PC-3 (cell line): ENCODE results near the gene FILIP1L.

Source experiments
- EZH2 ChIP-seq: fragments of 300-600 bp; sonication (generic); IDR thresholded peaks from one replicate; pipeline ENCODE4 v1.6.1; 2017; ENCODE audit warnings: antibody characterized with exemption, mild to moderate bottlenecking, low read length; ENCODE audit not compliant: unreplicated experiment
- EZH2phosphoT487 ChIP-seq: fragments of 300-600 bp; sonication (generic); IDR thresholded peaks from 2 replicates; pipeline ENCODE4 v1.6.1; 2018; ENCODE audit warnings: mild to moderate bottlenecking, antibody characterized with exemption, low read length, borderline replicate concordance
- TF ChIP-seq, protein P1 (sequence below): fragments of 300-600 bp; sonication (generic); conservative IDR thresholded peaks from 2 replicates; pipeline ENCODE4 v1.5.1; 2017; ENCODE audit warnings: antibody characterized with exemption, low read depth, mild to moderate bottlenecking, low read length

GRCh38 chr3:100001526-100002270, 112.6 kb downstream of the FILIP1L start:
- TF ChIP-seq, protein P1, sequence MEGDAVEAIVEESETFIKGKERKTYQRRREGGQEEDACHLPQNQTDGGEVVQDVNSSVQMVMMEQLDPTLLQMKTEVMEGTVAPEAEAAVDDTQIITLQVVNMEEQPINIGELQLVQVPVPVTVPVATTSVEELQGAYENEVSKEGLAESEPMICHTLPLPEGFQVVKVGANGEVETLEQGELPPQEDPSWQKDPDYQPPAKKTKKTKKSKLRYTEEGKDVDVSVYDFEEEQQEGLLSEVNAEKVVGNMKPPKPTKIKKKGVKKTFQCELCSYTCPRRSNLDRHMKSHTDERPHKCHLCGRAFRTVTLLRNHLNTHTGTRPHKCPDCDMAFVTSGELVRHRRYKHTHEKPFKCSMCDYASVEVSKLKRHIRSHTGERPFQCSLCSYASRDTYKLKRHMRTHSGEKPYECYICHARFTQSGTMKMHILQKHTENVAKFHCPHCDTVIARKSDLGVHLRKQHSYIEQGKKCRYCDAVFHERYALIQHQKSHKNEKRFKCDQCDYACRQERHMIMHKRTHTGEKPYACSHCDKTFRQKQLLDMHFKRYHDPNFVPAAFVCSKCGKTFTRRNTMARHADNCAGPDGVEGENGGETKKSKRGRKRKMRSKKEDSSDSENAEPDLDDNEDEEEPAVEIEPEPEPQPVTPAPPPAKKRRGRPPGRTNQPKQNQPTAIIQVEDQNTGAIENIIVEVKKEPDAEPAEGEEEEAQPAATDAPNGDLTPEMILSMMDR, result no peak
- no peak for TF ChIP-seq EZH2
- no peak for TF ChIP-seq EZH2phosphoT487
